ENCODE data around the gene ASCL4.
A peak's percentile ranks its signal among the peaks of the same experiment; 100 is the strongest.
"Not testable (repeated sequence)": the region's sequence is repeated elsewhere in the genome, so short reads cannot be mapped to it uniquely, and the experiment has no call there.

ASCL4 gene

DNA sequence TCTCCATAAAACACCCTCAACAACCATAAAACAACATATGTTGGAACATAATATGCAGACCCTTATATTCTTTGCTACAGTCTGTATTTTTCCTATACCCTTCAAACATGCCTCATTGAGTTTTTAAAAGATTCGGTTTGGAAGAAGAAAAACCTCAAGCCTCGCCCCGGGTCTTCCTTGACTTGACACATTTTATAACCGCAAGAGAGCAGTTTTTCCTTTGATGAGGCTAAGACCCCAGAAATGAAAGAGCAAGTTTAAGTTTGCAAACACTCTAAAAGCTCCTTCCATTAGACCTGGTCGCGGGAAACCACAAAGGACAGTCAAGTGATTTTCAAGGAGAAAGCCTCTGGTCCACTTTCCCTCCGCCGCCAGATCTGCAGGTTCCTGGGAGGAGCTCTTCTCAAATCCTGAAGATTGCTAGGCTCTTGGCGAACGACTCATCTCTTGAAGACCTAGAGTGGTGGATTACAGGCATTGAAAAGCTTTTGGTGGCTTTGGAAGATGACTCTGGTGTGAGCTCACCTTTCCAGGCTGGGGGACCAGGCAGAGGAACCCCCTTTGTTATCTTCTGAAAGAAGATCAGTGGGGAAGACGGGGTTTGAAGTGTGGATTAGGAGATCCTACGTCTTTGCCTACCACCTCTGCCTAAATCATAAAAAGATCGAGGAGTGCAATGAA, at the start of gene ASCL4:
Gene ASCL4 (plus strand): TSS at position 356 of the 681 bp plus-strand sequence. CDS start 515 bp downstream, outside the sequence.
- no peak for DNase-seq

DNA sequence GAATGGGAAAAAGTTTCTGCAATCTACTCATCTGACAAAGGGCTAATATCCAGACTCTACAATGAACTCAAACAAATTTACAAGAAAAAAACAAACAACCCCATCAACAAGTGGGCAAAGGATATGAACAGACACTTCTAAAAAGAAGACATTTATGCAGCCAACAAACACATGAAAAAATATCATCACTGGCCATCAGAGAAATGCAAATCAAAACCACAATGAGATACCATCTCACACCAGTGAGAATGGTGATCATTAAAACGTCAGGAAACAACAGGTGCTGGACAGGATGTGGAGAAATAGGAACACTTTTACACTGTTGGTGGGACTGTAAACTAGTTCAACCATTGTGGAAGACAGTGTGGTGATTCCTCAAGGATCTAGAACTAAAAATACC, 47.2 kb upstream of the ASCL4 start:
- not testable (repeated sequence) for DNase-seq

DNA sequence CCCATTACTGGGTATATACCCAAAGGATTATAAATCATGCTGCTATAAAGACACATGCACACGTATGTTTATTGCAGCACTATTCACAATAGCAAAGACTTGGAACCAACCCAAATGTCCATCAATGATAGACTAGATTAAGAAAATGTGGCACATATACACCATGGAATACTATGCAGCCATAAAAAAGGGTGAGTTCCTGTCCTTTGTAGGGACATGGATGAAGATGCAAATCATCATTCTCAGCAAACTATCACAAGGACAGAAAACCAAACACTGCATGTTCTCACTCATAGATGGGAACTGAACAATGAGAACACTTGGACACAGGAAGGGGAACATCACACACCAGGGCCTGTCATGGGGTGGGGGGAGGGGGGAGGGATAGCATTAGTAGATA, 46.8 kb upstream of the ASCL4 start:
- DNase-seq = not testable (repeated sequence)

- DNase-seq = no peak
These were observed 43.7 kb upstream of the ASCL4 start for GRCh38 chr12:107730618-107731341.

DNA sequence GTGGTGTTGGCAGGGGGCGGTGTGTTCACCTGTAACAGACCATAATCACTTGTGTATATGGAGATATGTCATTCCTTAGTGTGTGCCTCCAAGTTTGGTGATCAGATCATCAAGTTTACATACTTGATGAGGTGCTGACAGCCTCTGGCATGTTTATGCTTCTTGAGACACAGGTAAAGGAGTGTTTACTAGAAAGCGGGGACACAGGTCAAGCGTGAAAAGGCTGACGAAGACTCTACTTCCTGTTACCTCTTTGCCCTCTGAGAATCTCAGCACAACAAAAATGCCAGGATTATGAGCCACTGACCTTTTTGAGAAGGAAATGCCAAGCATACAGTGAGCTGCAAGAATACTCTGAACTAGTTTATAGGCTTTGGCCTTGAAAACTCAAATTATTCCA, 43.1 kb upstream of the ASCL4 start:
- no peak for DNase-seq

- no peak for DNase-seq
These were observed 42.1 kb upstream of the ASCL4 start for GRCh38 chr12:107732365-107732764.

DNA sequence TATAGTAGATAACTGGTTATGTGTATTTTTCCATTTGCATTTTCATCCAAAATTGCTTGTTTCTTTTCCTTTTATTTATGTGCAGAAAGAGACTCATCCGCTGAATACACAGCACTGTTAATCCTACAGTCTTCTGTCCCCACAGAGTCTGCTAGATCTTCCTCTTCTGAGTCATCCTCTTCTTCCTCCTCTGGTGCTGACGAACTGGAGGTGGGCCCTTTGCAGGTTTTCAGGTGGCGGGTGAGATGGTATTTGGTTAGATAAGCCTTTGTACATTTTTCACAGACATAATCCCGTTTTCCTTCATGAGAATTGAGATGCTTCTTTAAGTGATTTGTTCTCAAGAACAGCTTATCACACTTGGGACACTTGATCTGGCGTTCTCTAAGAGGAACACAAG, 40.4 kb upstream of the ASCL4 start:
- no peak for DNase-seq

GRCh38 chr12:107735763-107736162, 38.7 kb upstream of the ASCL4 start:
- no peak for DNase-seq

DNA sequence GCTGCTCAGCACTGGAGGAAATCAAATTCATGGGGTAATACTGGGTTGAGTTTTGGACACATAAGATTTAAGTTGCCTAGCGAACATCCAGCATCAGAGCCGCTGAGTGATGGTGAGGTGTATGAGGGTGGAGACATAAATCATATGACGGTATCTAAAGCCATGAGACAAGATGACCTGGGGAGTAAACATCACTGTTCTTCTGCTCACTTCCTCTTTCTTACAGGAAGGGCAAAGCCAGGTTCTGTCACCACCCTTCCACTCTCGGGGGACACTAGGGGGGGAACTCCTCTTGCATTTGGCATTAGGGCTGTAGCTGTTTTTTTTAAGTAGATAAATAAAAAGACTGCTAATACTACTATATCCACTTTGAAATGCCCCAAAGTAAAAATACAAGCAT, 37.6 kb upstream of the ASCL4 start:
- no peak for DNase-seq

DNA sequence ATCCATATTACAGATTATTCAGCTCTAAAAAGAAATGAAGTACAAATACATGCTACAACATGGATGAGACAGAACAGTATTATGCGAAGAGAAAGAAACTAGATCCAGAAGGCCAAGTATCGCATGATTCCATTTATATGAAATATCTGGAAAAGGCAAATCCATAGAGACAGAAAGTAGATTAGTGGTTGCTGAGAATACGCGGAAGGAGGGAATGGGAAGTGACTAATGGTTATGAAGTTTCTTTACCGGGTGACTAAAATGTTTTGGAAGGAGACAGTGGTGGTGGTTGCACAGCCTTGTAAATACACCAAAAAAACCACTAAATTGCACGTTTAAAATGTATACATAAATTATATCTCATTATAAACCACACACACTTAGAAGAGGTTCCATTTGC, 26.0 kb upstream of the ASCL4 start:
- no peak for DNase-seq

- DNase-seq = no peak
These were observed 25.4 kb upstream of the ASCL4 start for GRCh38 chr12:107749083-107749482.

DNA sequence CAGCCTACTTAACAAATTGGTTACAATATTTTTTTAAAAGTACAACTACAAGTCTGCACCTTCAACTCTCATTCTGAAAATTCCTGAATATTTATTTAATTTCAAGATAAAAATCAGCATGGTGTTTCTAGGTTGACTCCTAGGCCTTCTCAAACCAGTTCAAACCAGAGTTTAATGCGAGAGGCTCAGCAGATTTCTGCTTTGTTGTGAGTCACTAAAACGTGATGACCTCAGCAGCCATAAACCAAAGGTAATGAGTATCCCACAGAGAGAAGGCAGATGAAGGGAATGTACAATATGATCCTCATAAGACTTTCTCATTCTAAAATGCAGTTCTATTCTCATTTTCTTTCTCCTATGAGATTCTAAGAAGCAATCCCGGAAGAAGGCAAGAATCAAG, 15.1 kb upstream of the ASCL4 start:
- DNase-seq = no peak

DNA sequence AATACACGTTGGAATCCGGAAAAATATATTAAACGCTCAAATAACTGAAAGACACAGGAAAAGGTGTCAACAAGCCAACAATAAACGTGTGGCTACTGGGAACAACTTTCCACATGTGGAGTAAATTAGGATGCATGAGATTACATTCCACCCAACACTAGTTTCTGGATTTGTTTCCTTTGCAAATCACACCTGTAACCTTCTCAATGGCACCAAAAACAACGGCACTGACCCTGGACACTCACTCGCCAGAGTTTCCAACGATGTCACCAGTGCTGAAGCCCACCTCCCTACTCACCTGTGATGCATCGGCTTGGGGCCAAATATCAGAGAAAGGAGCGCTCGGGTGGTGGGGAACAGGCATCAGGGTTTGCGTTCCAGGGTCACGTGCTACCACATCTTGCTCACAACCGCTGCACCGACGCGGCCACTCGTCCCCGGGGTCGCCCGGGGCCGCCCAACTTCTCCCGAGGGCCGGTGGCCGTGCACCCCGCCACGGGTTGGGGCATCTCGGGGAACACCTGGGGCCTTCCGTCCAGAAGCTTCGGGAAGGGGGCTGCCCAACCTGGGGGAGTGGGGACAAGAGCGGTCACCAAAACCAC, 14.2 kb upstream of the ASCL4 start:
- DNase-seq = no peak

- DNase-seq = peak; percentile 66
These were observed 13.5 kb upstream of the ASCL4 start, which contains the start of gene PRDM4 for GRCh38 chr12:107760809-107761501. Gene PRDM4, minus strand, starts transcription at chr12:107761137. Its CDS starts 622 bp downstream, at chr12:107760515.

DNA sequence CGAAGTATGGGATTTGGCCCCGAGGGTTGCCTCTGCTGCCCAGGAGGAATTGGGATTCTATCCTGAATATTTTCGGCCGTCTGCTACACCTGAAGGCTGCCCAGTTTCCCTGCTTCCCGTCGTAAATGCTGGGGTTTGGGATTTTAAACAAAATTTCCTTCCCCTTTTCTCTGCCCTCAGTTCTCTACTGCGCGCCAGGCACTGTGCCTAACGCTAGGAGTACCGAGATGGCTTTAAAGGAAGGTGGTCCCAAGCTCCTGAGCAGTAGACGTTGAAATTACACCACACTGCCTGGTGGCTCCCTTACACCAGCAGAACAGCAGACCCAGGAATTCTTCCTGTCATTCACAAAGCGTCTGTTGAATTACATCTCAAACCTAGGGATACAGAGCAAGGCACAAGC, 13.0 kb upstream of the ASCL4 start:
- DNase-seq = no peak

- no peak for DNase-seq
These were observed 11.6 kb upstream of the ASCL4 start for GRCh38 chr12:107762874-107763273.

- DNase-seq = no peak
These were observed 9.9 kb upstream of the ASCL4 start for GRCh38 chr12:107764626-107765025.

GRCh38 chr12:107765316-107765715, 9.2 kb upstream of the ASCL4 start:
- no peak for DNase-seq

DNA sequence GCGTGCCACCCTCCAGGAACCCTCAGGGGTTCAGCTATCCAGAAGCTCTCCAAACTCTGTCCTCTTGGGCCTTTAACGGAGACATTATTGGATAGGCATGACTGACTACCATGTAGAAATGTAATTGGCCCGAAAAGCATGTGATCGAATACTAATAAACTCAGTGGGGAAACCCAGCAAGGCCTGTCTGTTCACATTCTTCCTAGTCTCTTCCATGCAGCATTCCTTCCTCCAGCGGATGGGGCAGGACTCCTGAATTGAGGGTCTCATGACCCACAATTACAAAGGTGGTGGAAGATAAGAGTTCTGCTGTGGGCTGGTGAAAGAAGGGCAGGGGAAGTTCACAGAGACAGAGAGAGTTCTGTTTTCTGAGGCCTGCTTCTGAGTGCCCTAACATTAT, 7.0 kb upstream of the ASCL4 start:
- DNase-seq = no peak

GRCh38 chr12:107775093-107775721, 703 bp downstream of the ASCL4 start:
- no peak for DNase-seq

DNA sequence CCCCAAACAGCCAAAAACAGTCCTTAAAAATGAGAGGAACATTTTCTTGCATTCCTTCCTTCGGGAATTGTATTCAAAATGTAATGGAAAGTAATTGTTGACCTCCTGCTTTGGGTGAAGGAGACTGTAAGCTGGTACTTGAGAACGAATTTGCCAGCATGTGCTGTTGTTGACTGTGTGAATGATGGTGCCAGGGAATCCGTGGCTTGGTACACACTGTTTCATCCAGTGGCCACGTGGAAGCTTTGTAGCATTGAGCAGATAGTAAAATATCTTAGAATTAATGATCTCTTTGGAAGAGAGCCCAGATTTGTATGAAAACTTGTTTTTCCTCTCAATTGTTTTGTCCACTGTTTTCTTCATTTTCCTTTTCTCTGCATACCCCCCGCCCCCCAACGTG, 1.7 kb downstream of the ASCL4 start:
- DNase-seq = no peak

- no peak for DNase-seq
These were observed 4.0 kb downstream of the ASCL4 start for GRCh38 chr12:107778383-107779025.

Data from NCI-H187 treated with DMSO at 0.1 percent for 48 hours (cell line).